Stimulated activated CD4-positive, alpha-beta T cell treated with anti-CD3 and anti-CD28 coated beads, Interleukin-1b, Interleukin-23, amount 100 ng/mL, for 4 hours (primary cell): ENCODE data around the gene PRM1.

Source experiments
- DNase-seq, 2 donors: peaks; one replicate each; pipeline ENCODE4 v3.0.0-alpha.2; 2020; ENCODE audit warnings: low read depth in 2 of 2

PRM1 gene

DNA sequence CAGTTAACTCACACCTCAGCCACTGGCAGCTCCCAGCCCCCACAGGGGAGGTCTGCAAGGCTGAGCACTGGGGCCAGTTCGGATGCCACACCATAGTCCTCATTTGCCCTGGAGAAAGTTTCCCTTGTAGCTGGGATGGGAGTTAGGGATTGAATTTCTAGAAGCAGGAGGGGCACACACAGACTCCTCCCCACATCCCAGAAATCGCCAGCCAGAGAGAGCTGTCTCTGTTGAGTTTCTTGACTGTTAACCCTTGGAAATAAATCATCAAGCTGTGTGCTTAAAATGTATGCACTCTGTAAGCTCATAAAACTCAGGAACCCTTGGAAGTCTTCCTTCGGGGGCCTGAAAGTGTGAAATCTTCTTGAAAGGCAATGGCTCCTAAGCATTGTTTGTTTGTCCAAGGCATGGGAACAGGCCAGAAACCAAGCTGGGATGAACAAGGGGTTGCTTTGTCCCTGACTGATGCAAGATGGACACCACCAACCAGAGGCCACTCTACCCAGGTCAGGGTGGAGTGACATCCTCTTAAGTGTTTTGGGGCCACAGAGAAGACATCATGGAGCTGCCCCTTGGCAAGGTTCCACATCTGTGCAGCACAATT is 7.3 kb downstream of the PRM1 start:
- no peak for DNase-seq

DNA sequence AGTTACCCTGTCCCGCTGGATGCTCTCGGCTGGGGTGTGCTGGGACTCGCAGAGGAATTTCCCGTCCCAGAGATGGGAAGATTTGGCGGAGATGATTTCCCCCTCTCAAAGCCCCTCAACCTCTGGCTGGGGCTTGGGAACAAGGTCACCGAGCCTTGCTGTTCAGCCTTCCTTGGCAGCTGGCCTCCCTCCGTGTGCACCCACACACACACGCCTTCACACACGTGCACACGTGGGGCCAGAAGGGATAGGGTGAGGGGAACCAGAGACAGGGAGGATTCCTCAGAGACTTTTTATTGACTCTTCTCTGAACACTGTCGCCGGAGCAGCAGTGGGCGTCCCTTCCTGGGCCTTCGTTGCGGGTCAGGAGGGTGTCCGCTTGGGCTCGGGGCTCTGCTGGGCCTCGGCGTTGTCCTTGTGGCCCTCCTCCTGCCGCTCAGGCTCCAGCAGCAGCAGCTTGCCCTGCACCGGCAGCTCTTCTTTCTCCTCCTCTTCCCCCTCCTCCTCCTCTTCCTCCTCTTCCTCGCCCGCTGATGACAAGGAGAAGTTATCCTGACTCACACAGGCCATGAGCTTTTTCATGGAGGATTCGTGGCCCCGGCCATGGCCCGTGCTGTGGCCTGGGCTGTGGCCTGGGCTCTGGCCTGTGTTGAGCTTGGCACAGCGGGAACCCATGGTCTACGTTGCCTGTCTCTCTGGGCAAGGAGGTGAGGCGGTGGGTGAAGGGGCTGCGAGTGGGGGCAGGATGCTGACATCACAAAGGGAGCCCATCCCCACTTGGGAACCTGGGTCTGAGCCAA is 8.0 kb downstream of the PRM1 start, which contains the start of gene PRM3:
TSS of gene PRM3 (minus strand) at position 709 of the 800 bp plus-strand sequence. CDS start at position 675, 34 bp downstream.
- DNase-seq: no peak

DNA sequence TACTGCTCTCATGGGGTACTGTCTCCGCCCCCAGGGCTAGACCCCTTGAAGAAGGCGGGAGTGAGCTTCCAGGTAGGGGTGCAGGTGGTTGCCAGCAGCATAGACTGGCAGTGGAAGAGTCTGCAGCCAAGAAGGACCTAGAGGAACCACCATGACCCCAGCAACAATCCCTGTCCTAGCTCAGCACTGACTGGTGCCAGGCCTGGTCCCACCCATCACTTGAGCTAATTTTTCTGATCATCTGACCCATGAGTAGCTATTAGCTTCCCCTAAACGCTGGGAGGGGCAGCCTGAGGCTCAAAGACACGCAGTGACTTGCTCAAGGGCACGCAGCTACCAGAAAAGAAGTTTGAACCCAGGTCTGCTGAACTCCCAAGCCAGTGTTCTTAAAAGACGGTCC is 8.6 kb downstream of the PRM1 start:
- DNase-seq: no peak

DNA sequence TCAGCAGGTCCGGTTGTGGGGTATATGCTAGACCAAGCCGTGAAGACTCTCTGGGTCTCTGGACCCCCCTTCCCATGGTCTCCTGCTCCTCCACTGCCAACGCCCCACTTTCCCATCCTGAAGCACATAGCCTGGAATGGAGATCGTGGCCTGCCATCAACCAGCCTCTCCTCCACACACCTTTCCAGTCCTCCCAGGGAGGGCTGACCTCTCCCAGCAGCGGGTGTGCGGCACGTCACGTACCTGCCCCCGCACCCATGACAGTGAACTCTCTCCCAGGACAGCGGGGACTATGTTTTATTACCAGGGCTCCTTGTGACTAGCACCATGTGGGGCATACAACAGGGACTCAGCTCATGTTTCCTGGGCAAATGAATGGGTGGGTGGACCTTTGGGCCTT is 9.5 kb downstream of the PRM1 start:
- no peak for DNase-seq

DNA sequence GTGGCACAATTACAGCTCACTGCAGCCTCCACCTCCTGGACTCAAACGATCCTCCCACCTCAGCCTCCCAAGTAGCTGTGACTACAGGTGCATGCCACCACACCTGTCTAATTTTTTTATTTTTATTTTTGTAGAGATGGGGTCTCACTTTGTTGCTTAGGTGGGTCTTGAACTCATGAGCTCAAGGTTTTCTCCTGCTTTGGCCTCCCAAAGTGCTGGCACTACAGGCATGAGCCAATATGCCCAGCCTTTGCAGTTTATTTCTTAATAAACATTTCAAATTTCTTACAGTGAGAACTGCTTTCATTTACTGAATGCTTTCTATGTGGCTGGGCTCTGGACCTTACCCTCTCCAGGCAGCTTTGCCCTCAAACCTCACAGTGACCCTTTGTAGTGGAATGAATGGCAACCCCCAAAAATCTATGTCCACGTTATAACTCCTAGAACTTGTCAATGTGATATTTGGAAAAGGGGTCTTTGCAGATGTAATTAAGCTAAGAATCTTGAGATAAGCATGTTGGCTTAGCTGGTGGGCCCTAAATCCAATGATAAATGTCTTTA is 10.4 kb downstream of the PRM1 start:
- DNase-seq: no peak

DNA sequence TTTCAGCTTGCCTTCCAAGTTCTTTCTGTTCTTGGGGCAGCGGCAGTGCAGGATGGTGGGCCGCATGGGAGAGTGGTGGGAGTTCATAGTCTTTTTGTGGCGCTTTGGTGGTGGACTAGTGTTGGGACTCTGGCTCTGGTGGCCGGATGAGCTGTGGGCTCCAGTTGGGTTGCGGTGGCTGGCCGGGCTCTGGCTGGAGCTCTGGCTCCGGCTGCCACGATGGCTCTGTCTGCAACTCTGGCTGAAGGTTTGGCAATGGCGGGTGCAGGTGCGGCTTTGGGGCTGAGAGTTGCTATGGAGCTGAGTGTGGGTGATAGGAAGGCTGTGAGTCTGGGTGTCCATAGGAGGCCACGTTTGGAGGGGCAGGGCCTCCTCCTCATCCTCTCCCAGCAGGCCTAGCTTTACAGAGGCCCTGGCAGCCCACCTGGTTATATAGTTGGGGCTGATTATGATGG is 12.2 kb downstream of the PRM1 start, which contains the start of gene TNP2:
TSS of gene TNP2 (minus strand) at position 405 of the 455 bp plus-strand sequence. CDS start at position 342, 63 bp downstream.
- no peak for DNase-seq

DNA sequence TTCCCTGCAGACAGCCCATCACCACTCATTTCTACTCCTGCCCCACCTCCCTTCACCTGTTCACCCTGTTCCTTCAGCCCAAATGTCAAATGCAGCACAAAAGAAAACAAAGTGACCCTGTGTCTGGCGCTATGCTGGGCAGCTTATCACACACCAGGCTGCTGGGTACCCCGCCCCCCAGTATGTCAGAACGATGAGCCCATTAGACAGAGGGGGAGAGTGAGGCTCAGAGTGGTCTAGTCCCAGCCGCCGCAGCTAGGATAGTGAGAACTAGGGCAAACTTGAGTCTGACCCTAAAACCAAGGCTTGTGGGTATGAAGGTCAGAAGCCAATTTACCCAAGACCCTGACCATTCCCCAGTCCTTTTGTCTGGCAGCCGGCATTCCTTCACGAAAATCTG is 16.0 kb downstream of the PRM1 start:
- DNase-seq: no peak

DNA sequence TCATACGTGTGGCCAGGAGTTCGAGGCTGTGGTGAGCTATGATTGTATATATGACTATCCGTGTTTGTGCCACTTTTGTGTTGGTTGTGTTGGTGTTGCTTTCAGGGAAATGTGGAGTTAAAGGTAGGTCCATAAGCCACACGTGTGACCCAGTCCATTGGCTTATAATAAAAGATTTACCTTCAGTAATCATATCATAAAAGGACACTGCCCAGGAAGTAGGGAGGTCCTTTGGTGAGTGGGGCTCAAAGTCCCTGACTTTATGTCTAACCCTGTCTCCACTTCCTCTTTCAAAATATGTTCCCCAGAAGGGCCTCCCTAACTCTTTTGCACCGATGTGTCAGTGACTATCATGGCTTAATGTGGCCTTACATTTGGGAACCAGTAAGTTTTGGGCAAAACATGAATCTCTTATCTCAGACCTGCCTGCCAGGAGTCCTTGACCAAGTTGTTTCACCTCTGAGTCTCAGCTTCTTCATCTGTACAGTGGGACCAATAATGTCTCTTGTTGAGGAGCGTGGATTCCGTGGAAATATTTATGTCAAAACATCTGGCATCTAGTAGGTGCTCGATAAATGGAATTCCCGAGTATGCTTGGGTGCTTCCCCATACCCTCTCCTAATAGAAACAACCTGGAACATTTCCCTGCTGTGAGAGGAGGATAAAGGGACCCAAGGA is 16.8 kb downstream of the PRM1 start:
- no peak for DNase-seq

DNA sequence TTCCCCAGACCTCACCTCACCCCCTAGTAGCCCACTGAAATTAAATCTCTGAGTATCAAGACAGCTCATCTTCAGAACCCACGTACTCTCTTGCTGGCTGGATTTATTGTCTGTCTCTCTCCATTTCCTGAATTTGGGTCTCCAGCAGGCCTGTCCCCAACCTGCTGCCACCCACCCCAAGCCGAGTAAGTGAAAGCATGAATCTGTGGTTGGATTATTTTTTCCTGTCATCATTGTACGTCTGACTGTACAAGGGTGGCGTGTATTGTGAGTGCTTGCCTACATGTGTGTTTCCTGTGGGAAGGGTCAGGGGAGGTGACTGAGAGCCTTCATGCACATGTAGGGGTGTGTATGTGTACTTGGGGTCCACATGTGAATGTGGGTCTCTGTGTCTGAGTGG is 17.4 kb downstream of the PRM1 start:
- DNase-seq: no peak

DNA sequence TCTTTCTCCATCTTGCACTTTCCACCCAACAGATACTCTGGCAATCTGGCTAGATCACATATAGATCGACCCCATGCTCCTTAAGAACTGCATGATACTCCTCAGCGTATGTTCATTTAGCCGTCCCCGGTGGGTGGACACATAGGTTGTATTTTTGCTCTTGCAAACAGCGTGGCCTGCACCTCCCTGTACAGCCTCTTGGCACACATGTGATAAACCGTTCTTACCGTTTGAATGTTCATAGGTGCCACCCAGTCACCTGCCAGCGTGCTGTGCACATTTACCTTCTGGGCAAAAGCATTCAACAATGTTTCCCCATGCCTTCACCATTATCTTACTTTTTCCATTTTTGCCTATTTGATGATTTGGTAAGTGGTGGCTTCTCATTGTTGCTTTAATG is 18.2 kb downstream of the PRM1 start:
- no peak for DNase-seq

DNA sequence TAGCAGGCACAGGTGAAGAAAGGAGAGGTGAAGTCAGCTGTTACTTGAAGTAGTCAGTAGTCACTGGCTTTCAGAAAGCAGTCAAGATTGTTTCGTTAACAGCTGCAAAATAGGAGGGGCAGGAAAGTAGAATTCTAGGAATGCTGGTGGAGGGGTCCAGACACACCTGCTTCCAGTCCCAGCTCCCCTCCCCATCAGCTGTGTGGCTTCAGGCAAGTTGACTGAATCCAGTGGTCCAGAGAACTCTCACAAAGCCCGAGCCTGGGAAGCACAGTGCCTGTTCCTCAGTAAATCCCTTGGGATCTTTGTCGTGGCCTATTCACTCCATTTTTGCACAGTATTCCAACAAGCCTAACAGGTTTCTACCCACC is 20.5 kb downstream of the PRM1 start:
- DNase-seq: no peak

DNA sequence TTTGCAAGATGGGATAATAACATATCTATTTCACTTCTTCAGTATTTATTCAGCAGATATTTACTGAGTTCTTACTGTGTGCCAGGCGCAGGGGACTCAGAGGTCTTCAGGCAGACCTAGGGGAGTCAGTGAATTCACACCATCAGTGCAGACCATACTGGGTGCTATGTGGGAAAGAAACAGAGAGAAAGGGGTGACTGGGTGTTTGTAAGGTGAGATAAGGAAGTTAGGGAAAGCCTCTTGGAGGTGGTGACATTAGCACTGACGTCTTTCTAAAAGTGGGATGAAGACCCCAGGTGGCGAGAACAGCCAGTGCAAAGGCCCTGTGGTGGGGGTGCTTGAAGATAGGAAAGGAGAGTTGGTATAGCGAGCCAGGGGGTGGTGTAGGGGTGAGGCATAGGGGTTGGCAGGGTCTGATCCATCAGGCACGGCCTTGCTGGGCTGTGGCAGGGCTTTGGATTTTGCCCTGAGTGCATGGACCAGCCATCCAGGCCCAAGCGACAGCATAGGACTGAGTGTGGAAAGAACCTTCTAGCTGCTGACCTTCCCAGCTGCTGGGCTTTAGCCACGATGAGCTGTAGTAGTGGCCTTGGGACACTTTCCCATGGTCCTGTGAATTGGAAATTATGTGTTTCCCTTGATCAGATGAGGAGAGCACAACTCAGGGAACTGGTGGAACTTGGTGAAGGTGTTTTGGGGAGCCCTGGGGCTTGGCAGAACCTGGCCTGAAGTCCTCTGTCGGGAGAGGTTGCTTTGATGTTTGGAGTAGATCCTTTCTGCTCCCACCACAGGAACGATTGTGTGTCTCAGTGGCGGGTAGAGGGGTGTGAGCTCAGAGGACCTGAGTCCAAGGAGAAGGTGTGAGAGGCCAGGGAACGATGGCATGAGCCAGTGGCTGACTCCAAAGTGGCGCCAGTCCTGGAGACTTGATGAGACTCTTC is 21.2 kb downstream of the PRM1 start:
- DNase-seq: no peak

DNA sequence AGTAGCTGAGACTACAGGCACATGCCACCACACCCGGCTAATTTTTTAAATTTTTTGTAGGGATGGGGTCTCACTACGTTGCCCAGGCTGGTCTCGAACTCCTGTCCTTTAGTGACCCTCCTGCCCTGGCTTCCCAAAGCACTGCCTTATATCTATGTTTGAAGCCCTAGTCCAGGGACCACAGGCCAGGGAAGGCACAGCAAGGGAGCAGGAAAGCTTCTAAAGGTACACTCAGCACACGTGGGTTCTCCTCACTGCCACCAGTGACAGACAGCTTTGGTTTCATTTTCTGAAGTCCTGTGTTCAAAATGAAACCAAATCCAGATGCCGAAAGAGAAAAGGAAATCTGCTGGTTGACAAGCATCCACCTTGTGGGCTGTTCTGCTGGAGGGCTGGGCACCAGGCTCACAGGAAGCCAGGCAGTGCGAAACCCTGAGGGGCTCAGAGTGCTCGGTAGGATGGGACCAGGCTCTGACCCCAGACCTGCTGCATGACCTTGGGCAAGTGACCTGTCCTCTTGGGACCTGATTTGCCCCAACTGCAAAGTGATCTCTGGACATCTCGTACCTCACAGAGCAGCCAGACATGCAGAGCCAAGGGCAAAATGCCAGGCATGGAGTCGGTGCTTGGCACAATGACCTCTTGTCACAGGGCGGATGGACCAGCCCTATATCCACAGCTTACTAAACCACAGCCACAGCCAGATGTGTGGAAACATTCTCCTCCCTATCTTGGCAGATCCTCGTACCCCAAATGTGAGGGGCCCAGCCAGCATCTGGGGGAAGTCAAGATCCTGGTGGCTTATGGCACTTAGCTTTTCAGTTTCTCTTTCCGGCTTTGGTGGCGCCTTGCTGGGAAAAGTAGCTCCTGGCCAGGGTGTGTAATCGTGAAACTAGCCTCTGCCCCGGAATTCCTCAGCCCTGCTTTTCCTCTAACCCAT is 22.3 kb downstream of the PRM1 start:
- no peak for DNase-seq

DNA sequence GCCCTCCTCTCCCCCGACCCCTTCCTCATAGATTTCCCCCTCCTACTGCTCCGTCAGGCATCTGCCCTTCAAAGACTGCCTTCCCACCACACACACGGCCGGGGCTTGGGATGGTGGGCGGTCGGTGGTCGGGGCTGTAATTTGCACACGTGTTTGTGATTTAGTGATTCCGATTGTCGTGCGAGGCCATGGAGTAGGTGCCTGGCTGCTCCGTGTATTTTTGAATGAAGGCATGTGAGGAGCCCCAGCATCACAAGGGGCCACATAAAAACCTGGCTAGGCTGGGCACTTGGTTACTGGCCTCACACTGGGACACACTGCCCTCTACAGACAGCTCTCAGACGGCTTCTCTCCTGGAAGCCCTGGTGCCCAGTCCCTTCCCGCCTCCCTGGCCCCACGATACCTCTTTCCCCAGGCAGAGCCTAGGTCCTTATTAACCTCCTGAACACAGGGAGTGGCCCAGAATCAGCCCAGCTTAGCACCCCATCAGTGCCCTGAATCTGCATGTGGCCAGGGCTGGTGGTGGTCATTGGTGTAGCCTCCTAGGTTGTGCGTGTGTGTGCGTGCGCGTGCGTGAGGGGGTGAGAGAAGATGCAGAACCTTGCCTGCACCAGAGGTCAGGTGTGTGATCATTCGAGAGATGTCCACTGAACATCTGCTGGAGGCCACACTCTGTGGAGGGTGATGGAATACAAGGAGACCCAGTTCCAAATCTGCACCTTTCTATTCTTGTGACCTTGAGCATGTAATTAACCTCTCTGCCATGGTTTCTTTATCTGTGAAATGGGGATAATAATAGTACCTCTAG is 23.8 kb downstream of the PRM1 start:
- no peak for DNase-seq

DNA sequence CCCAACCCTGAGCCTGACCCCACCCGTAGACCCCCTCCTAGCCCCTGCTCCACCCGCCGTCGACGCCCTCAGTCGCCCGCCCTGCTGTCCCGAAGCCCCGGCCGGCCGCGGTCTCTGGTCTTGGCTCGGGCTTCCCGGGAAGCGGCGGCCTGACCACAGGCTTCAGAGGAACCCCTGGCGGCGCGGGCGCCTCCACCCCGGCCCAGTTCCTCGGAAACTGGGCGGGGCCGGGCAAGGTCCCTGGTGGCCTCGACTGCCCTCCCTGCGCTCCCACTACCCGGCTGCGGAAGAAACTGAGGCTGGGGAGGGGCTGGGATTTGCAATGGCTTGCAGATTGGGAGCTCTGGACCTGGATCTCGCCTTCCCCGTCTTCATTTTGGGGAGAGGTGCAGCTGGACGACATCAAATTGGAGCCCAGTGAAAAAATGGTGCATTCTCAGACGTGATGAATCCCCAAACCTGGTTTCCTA is 24.4 kb downstream of the PRM1 start:
- DNase-seq: no peak

DNA sequence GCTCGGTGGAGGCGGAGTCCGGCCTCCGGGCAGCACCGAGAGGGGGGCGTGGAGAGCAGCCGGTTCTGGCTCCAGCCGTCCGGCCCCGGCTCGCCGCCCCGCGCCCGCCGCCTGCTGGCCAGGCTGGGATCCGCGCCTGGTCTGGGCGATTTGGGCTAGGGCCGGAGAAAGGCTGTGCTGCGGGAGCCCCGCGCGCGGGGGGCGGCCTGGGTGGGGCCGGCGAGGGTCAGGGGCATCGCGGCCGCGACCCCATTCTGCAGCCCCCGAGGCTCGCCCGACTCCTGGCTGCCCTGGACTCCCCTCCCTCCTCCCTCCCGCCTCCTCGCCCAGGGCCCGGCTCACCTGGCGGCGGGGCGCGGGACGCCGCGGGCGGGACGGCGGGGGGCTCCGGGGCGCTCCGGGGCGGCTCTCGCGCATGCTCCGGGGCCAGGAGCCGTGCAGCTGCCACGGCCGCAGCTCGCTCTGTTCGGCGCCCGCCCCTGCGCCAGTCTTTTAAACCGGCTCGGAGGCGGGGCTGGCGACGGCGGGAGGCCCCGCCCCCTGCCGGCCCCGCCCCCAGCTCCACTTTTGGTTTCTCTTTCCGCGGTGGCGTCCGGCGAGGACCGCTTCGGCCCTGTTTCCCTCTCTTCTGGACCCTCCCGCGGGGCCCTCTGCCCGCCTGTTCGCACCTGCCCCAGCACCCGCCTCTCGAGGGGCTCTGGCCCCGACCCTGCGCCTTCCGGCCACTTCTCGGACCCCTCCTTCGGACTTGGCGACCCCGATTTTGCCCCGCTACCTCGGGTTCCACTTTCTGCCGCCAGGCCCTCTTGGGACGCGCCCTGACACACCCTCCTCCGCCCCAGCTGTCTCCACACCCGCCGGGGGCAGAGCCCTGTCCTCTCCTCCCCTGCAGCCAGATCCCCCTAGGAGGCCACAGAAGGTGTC is 25.1 kb downstream of the PRM1 start, which contains the start of gene SOCS1:
TSS of gene SOCS1 (minus strand) at position 468 of the 924 bp plus-strand sequence. CDS start 726 bp downstream, outside the sequence.
- DNase-seq: peak; percentile 91 to 93

DNA sequence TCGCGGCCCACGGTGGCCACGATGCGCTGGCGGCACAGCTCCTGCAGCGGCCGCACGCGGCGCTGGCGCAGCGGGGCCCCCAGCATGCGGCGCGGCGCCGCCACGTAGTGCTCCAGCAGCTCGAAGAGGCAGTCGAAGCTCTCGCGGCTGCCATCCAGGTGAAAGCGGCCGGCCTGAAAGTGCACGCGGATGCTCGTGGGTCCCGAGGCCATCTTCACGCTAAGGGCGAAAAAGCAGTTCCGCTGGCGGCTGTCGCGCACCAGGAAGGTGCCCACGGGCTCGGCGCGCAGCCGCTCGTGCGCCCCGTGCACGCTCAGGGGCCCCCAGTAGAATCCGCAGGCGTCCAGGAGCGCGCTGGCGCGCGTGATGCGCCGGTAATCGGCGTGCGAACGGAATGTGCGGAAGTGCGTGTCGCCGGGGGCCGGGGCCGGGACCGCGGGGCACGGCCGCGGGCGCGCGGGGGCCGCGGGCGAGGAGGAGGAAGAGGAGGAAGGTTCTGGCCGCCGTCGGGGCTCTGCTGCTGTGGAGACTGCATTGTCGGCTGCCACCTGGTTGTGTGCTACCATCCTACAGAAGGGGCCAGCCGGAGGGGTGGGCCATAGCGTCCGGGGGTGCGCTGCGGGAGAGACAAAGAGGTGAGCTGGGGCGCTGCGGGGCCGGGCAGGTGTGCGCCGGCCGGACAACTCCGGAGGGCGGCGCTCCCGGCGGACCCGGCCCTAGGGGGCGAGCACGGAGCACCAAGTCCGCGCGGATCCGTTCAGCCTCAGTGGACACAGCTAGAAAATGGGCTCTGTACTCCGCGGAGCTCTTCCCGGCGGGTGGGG is 26.0 kb downstream of the PRM1 start:
- DNase-seq: no peak
